WTC11 (cell line): ENCODE measurements around the gene RASIP1. TPM values are rescaled to one million over a fixed set of nuclear protein-coding genes. Genes with fewer than 3 reads are reported as not detected.

Source experiments
- ELF4 ChIP-seq: sonication (generic); formaldehyde crosslinking; IDR thresholded peaks from 2 replicates; pipeline ENCODE4 v1.8.1; 2022; ENCODE audit warnings: low read depth, mild to moderate bottlenecking, moderate library complexity, missing genetic modification reagents
- FOXJ3 ChIP-seq: sonication (generic); formaldehyde crosslinking; IDR thresholded peaks from 2 replicates; pipeline ENCODE4 v1.9.0; 2021; ENCODE audit warnings: missing genetic modification reagents, mild to moderate bottlenecking, borderline replicate concordance
- IRF2 ChIP-seq: sonication (generic); formaldehyde crosslinking; IDR thresholded peaks from 2 replicates; pipeline ENCODE4 v1.8.0; 2022; ENCODE audit warnings: low read depth, missing genetic modification reagents, borderline replicate concordance
- JAZF1 ChIP-seq: fragments of 250-450 bp; sonication (Bioruptor Pico); IDR thresholded peaks from 2 replicates; pipeline ENCODE4 v1.9.0; 2021; ENCODE audit warnings: moderate library complexity, mild to moderate bottlenecking, inconsistent platforms
- JUN ChIP-seq: sonication (generic); formaldehyde crosslinking; IDR thresholded peaks from 2 replicates; pipeline ENCODE4 v1.8.0; 2023; ENCODE audit warnings: mild to moderate bottlenecking, missing genetic modification reagents
- MYBL2 ChIP-seq: sonication (generic); formaldehyde crosslinking; IDR thresholded peaks from 2 replicates; pipeline ENCODE4 v1.8.1; 2023; ENCODE audit warnings: mild to moderate bottlenecking, moderate library complexity, missing genetic modification reagents
- NFATC4 ChIP-seq: fragments of 250-450 bp; sonication (Bioruptor Pico); IDR thresholded peaks from 2 replicates; pipeline ENCODE4 v1.9.0; 2021; ENCODE audit warnings: mild to moderate bottlenecking
- NR2C2 ChIP-seq: sonication (generic); formaldehyde crosslinking; IDR thresholded peaks from 2 replicates; pipeline ENCODE4 v1.8.0; 2022; ENCODE audit warnings: mild to moderate bottlenecking, missing genetic modification reagents
- RELA ChIP-seq: sonication (generic); formaldehyde crosslinking; IDR thresholded peaks from 2 replicates; pipeline ENCODE4 v1.8.1; 2022; ENCODE audit warnings: missing genetic modification reagents, mild to moderate bottlenecking, borderline replicate concordance
- RORB ChIP-seq: fragments of 250-450 bp; sonication (Bioruptor Pico); IDR thresholded peaks from 2 replicates; pipeline ENCODE4 v1.9.0; 2021; ENCODE audit warnings: mild to moderate bottlenecking
- SOX15 ChIP-seq: fragments of 250-450 bp; sonication (Bioruptor Pico); IDR thresholded peaks from 2 replicates; pipeline ENCODE4 v1.9.0; 2021; ENCODE audit warnings: mild to moderate bottlenecking
- TCF7 ChIP-seq: sonication (generic); formaldehyde crosslinking; IDR thresholded peaks from 2 replicates; pipeline ENCODE4 v1.8.0; 2022; ENCODE audit warnings: mild to moderate bottlenecking, low read depth, missing genetic modification reagents, moderate library complexity
- TP53 ChIP-seq: sonication (generic); formaldehyde crosslinking; IDR thresholded peaks from 2 replicates; pipeline ENCODE4 v1.8.1; 2023; ENCODE audit warnings: mild to moderate bottlenecking, missing genetic modification reagents
- ZBTB21 ChIP-seq: sonication (generic); formaldehyde crosslinking; IDR thresholded peaks from 2 replicates; pipeline ENCODE4 v1.8.1; 2023; ENCODE audit warnings: mild to moderate bottlenecking, missing genetic modification reagents, borderline replicate concordance
- ZNF263 ChIP-seq: sonication (generic); formaldehyde crosslinking; IDR thresholded peaks from 2 replicates; pipeline ENCODE4 v1.8.1; 2022; ENCODE audit warnings: low read depth, mild to moderate bottlenecking, moderate library complexity, missing genetic modification reagents
- total RNA-seq: library from RNA; stranded (reverse); gene quantifications from 3 replicates; pipeline ENCODE4 v1.2.3, GENCODE V29; 2021
- TF ChIP-seq, protein P1 (sequence below): sonication (generic); formaldehyde crosslinking; IDR thresholded peaks from 2 replicates; pipeline ENCODE4 v1.8.1; 2022; ENCODE audit warnings: missing genetic modification reagents, borderline replicate concordance
- TF ChIP-seq, protein P2 (sequence below): fragments of 250-450 bp; sonication (Bioruptor Pico); conservative IDR thresholded peaks from 2 replicates; pipeline ENCODE4 v1.9.0; 2021; ENCODE audit warnings: mild to moderate bottlenecking
- TF ChIP-seq, protein P3 (sequence below): fragments of 250-450 bp; sonication (Bioruptor Pico); IDR thresholded peaks from 2 replicates; pipeline ENCODE4 v1.9.0; 2021; ENCODE audit warnings: mild to moderate bottlenecking
- TF ChIP-seq, protein P4 (sequence below): sonication (generic); formaldehyde crosslinking; conservative IDR thresholded peaks from 2 replicates; pipeline ENCODE4 v1.8.1; 2022; ENCODE audit warnings: mild to moderate bottlenecking, missing genetic modification reagents
- TF ChIP-seq, protein P5 (sequence below): fragments of 250-450 bp; sonication (Bioruptor Pico); IDR thresholded peaks from 2 replicates; pipeline ENCODE4 v2.1.2; 2022; ENCODE audit warnings: mild to moderate bottlenecking, moderate library complexity
- TF ChIP-seq, protein P6 (sequence below): sonication (generic); formaldehyde crosslinking; IDR thresholded peaks from 2 replicates; pipeline ENCODE4 v1.8.0; 2022; ENCODE audit warnings: mild to moderate bottlenecking, missing genetic modification reagents
- TF ChIP-seq, protein P7 (sequence below): sonication (generic); formaldehyde crosslinking; IDR thresholded peaks from 2 replicates; pipeline ENCODE4 v1.8.1; 2022; ENCODE audit warnings: mild to moderate bottlenecking, moderate library complexity, missing genetic modification reagents
- TF ChIP-seq, protein P8 (sequence below): sonication (generic); formaldehyde crosslinking; IDR thresholded peaks from 2 replicates; pipeline ENCODE4 v1.8.1; 2023; ENCODE audit warnings: mild to moderate bottlenecking, missing genetic modification reagents, moderate library complexity
- TF ChIP-seq, protein P9 (sequence below): sonication (generic); formaldehyde crosslinking; IDR thresholded peaks from 2 replicates; pipeline ENCODE4 v1.8.0; 2023; ENCODE audit warnings: missing genetic modification reagents
- TF ChIP-seq, protein P10 (sequence below): sonication (generic); formaldehyde crosslinking; IDR thresholded peaks from 2 replicates; pipeline ENCODE4 v1.8.1; 2023; ENCODE audit warnings: mild to moderate bottlenecking, missing genetic modification reagents

RASIP1 gene
- total RNA-seq, 1 experiment from 2014 or later = 4.4 TPM

DNA sequence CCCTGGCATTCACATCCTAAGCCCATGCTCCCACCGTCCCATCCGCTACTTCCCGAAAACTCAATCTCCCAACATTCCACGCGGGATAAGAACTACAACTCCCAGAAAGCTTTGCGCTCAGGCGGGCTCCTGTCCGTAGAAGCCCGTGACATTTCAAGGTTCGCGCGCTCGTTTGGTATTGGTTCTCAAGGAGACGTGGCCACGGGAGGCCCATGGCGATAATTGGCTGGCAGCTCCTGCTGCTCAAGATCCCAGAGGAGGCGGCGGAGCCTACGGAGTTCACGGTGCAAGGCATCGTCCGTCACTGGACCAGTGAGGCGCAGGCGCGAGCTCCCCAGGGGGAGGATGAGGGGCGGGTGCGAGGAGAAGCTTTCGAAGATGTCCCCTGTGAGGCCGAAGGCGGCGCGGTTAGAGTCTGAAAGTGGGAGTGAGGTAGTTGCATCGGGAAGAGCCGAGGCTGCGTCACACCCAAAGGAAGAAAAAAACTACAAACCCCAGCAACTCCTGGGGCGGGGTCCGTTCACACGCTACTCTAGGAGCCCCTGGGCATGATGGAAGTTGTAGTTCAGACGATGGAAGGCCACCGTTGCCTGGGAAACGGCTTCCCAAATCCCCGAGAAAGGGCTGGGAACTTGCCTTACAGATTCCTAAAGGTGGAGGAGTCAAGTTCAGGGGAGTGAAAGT lies 19.7 kb downstream of the RASIP1 start (continued):
- TF ChIP-seq, protein P1, sequence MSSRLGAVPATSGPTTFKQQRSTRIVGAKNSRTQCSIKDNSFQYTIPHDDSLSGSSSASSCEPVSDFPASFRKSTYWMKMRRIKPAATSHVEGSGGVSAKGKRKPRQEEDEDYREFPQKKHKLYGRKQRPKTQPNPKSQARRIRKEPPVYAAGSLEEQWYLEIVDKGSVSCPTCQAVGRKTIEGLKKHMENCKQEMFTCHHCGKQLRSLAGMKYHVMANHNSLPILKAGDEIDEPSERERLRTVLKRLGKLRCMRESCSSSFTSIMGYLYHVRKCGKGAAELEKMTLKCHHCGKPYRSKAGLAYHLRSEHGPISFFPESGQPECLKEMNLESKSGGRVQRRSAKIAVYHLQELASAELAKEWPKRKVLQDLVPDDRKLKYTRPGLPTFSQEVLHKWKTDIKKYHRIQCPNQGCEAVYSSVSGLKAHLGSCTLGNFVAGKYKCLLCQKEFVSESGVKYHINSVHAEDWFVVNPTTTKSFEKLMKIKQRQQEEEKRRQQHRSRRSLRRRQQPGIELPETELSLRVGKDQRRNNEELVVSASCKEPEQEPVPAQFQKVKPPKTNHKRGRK (CRISPR knock-in tag) = no peak
- no peak for TF ChIP-seq MYBL2 (CRISPR knock-in tag)
- no peak for TF ChIP-seq RORB
- TF ChIP-seq, protein P2, sequence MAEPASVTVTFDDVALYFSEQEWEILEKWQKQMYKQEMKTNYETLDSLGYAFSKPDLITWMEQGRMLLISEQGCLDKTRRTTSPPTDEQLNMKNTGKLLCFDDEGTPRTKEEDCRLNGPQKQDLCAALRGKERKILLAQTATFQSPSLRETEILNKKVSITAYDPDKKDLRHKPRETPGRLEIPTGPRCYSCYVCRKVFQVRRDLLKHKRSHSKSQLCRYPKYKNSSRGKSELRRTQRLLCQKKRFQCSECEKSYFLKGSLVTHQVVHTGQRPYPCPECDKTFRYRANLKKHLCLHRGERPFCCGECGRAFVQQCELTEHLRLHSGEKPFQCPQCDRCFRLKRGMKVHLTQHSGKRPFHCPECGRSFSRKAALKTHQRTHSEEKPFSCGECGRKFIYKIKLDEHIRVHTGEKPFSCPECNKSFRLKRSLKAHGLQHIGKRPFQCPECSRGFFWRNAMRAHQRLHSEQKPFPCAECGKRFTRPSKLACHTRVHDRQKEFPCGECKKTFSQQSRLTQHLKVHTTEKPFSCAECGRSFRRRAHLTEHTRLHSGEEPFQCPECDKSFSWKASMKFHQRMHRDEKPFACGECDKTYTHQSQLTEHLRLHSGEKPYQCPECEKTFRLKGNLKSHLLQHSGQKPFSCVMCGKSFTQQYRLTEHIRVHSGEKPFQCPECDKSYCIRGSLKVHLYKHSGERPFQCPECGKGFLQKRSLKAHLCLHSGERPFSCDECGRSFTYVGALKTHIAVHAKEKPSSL (CRISPR knock-in tag) = no peak
- TF ChIP-seq, protein P3, sequence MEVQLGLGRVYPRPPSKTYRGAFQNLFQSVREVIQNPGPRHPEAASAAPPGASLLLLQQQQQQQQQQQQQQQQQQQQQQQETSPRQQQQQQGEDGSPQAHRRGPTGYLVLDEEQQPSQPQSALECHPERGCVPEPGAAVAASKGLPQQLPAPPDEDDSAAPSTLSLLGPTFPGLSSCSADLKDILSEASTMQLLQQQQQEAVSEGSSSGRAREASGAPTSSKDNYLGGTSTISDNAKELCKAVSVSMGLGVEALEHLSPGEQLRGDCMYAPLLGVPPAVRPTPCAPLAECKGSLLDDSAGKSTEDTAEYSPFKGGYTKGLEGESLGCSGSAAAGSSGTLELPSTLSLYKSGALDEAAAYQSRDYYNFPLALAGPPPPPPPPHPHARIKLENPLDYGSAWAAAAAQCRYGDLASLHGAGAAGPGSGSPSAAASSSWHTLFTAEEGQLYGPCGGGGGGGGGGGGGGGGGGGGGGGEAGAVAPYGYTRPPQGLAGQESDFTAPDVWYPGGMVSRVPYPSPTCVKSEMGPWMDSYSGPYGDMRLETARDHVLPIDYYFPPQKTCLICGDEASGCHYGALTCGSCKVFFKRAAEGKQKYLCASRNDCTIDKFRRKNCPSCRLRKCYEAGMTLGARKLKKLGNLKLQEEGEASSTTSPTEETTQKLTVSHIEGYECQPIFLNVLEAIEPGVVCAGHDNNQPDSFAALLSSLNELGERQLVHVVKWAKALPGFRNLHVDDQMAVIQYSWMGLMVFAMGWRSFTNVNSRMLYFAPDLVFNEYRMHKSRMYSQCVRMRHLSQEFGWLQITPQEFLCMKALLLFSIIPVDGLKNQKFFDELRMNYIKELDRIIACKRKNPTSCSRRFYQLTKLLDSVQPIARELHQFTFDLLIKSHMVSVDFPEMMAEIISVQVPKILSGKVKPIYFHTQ = no peak
- TF ChIP-seq, protein P4, sequence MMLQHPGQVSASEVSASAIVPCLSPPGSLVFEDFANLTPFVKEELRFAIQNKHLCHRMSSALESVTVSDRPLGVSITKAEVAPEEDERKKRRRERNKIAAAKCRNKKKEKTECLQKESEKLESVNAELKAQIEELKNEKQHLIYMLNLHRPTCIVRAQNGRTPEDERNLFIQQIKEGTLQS (CRISPR knock-in tag) = no peak
- TF ChIP-seq, protein P5, sequence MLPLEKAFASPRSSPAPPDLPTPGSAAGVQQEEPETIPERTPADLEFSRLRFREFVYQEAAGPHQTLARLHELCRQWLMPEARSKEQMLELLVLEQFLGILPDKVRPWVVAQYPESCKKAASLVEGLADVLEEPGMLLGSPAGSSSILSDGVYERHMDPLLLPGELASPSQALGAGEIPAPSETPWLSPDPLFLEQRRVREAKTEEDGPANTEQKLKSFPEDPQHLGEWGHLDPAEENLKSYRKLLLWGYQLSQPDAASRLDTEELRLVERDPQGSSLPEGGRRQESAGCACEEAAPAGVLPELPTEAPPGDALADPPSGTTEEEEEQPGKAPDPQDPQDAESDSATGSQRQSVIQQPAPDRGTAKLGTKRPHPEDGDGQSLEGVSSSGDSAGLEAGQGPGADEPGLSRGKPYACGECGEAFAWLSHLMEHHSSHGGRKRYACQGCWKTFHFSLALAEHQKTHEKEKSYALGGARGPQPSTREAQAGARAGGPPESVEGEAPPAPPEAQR (CRISPR knock-in tag) = no peak
- TF ChIP-seq JAZF1 (CRISPR knock-in tag) = no peak
- no peak for TF ChIP-seq NR2C2
- no peak for TF ChIP-seq FOXJ3 (CRISPR knock-in tag)
- TF ChIP-seq, protein P6, sequence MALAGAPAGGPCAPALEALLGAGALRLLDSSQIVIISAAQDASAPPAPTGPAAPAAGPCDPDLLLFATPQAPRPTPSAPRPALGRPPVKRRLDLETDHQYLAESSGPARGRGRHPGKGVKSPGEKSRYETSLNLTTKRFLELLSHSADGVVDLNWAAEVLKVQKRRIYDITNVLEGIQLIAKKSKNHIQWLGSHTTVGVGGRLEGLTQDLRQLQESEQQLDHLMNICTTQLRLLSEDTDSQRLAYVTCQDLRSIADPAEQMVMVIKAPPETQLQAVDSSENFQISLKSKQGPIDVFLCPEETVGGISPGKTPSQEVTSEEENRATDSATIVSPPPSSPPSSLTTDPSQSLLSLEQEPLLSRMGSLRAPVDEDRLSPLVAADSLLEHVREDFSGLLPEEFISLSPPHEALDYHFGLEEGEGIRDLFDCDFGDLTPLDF (CRISPR knock-in tag) = no peak
- TF ChIP-seq, protein P7, sequence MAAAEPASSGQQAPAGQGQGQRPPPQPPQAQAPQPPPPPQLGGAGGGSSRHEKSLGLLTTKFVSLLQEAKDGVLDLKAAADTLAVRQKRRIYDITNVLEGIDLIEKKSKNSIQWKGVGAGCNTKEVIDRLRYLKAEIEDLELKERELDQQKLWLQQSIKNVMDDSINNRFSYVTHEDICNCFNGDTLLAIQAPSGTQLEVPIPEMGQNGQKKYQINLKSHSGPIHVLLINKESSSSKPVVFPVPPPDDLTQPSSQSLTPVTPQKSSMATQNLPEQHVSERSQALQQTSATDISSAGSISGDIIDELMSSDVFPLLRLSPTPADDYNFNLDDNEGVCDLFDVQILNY = peak; percentile 90
- TF ChIP-seq SOX15 = no peak
- no peak for TF ChIP-seq IRF2 (CRISPR knock-in tag)
- TF ChIP-seq, protein P8, sequence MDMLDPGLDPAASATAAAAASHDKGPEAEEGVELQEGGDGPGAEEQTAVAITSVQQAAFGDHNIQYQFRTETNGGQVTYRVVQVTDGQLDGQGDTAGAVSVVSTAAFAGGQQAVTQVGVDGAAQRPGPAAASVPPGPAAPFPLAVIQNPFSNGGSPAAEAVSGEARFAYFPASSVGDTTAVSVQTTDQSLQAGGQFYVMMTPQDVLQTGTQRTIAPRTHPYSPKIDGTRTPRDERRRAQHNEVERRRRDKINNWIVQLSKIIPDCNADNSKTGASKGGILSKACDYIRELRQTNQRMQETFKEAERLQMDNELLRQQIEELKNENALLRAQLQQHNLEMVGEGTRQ (CRISPR knock-in tag) = peak; percentile 54; the same call in 1 of the 2 replicates
- TF ChIP-seq ZNF263 (CRISPR knock-in tag) = no peak
- TF ChIP-seq, protein P9, sequence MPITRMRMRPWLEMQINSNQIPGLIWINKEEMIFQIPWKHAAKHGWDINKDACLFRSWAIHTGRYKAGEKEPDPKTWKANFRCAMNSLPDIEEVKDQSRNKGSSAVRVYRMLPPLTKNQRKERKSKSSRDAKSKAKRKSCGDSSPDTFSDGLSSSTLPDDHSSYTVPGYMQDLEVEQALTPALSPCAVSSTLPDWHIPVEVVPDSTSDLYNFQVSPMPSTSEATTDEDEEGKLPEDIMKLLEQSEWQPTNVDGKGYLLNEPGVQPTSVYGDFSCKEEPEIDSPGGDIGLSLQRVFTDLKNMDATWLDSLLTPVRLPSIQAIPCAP (CRISPR knock-in tag) = no peak
- TF ChIP-seq RELA = no peak
- TF ChIP-seq, protein P10, sequence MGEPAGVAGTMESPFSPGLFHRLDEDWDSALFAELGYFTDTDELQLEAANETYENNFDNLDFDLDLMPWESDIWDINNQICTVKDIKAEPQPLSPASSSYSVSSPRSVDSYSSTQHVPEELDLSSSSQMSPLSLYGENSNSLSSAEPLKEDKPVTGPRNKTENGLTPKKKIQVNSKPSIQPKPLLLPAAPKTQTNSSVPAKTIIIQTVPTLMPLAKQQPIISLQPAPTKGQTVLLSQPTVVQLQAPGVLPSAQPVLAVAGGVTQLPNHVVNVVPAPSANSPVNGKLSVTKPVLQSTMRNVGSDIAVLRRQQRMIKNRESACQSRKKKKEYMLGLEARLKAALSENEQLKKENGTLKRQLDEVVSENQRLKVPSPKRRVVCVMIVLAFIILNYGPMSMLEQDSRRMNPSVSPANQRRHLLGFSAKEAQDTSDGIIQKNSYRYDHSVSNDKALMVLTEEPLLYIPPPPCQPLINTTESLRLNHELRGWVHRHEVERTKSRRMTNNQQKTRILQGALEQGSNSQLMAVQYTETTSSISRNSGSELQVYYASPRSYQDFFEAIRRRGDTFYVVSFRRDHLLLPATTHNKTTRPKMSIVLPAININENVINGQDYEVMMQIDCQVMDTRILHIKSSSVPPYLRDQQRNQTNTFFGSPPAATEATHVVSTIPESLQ (CRISPR knock-in tag) = no peak
- no peak for TF ChIP-seq ZBTB21 (CRISPR knock-in tag)
- TF ChIP-seq NFATC4 (CRISPR knock-in tag) = no peak
- no peak for TF ChIP-seq JUN
- no peak for TF ChIP-seq ELF4 (CRISPR knock-in tag)
- no peak for TF ChIP-seq TP53 (CRISPR knock-in tag)
- TF ChIP-seq TCF7 = no peak
